GM23338 (cell line): ENCODE results near the gene FBXO33. TPM values are rescaled to one million over a fixed set of nuclear protein-coding genes. Genes with fewer than 3 reads are reported as not detected.

Experiments used
- ATAC-seq: fragments of 200-7000 bp; cut with Tn5 transposase; 3 replicates; pipeline ENCODE4 v1.9.1; 2020
- DNase-seq: peaks from one replicate; pipeline ENCODE4 v3.0.0-alpha.2; 2015; ENCODE audit warnings: low spot score
- H2AFZ ChIP-seq: fragments of 200-600 bp; sonication (generic); 2 replicates; pipeline ENCODE4 v1.8.0; 2016; ENCODE audit warnings: antibody characterized with exemption, mild to moderate bottlenecking, moderate library complexity
- H3F3A ChIP-seq: fragments of 200-600 bp; sonication (generic); replicated peaks from 2 replicates; pipeline ENCODE4 v1.8.0; 2017; ENCODE audit warnings: antibody characterized with exemption, mixed run types, low read depth
- H3K27ac ChIP-seq: fragments of 200-600 bp; sonication (generic); 2 replicates; pipeline ENCODE4 v1.6.1; 2016; ENCODE audit warnings: low read depth
- H3K27me3 ChIP-seq: fragments of 200-600 bp; sonication (generic); 2 replicates; pipeline ENCODE4 v1.8.0; 2016; ENCODE audit warnings: mild to moderate bottlenecking, mixed run types, moderate library complexity; ENCODE audit not compliant: insufficient read depth
- H3K36me3 ChIP-seq: fragments of 200-600 bp; sonication (generic); 2 replicates; pipeline ENCODE4 v1.8.0; 2016; ENCODE audit warnings: mild to moderate bottlenecking; ENCODE audit not compliant: insufficient read depth
- H3K4me1 ChIP-seq: fragments of 200-600 bp; sonication (generic); 2 replicates; pipeline ENCODE4 v1.8.0; 2016; ENCODE audit warnings: mild to moderate bottlenecking, moderate library complexity; ENCODE audit not compliant: insufficient read depth
- H3K4me2 ChIP-seq: fragments of 200-600 bp; sonication (generic); 2 replicates; pipeline ENCODE4 v1.7.1; 2017; ENCODE audit warnings: mixed run types
- H3K4me3 ChIP-seq: fragments of 200-600 bp; sonication (generic); 2 replicates; pipeline ENCODE4 v1.6.1; 2016; ENCODE audit warnings: mixed run types
- H3K79me2 ChIP-seq: fragments of 200-600 bp; sonication (generic); replicated peaks from 2 replicates; pipeline ENCODE4 v1.8.0; 2017; ENCODE audit warnings: mild to moderate bottlenecking; ENCODE audit not compliant: insufficient read depth
- H3K9me2 ChIP-seq: fragments of 200-600 bp; sonication (generic); 2 replicates; pipeline ENCODE4 v1.8.0; 2017; ENCODE audit not compliant: insufficient read depth
- H4K20me1 ChIP-seq: fragments of 200-600 bp; sonication (generic); replicated peaks from 2 replicates; pipeline ENCODE4 v1.8.0; 2017; ENCODE audit warnings: mild to moderate bottlenecking; ENCODE audit not compliant: insufficient read depth
- H3K27ac Mint-ChIP-seq: 2 replicates; pipeline ENCODE4 v1.8.0; 2020; ENCODE audit warnings: inconsistent platforms, mild to moderate bottlenecking, moderate library complexity, mixed read lengths
- H3K27me3 Mint-ChIP-seq: 3 replicates; pipeline ENCODE4 v1.8.0; 2022; ENCODE audit warnings: low read depth, mild to moderate bottlenecking, moderate library complexity, mixed read lengths, inconsistent platforms; ENCODE audit not compliant: insufficient read depth, poor library complexity
- H3K36me3 Mint-ChIP-seq: 3 replicates; pipeline ENCODE4 v1.8.0; 2021; ENCODE audit warnings: low read depth, mild to moderate bottlenecking, inconsistent platforms, moderate library complexity, mixed read lengths
- H3K4me1 Mint-ChIP-seq: 3 replicates; pipeline ENCODE4 v1.8.0; 2020; ENCODE audit warnings: mild to moderate bottlenecking, inconsistent platforms, mixed read lengths
- H3K4me3 Mint-ChIP-seq: 3 replicates; pipeline ENCODE4 v1.8.0; 2021; ENCODE audit warnings: moderate library complexity, mild to moderate bottlenecking, inconsistent platforms, mixed read lengths
- H3K9me3 Mint-ChIP-seq: 3 replicates; pipeline ENCODE4 v1.8.0; 2020; ENCODE audit warnings: moderate library complexity, mild to moderate bottlenecking, inconsistent platforms, mixed read lengths
- CREB1 ChIP-seq: fragments of 250-450 bp; sonication (Bioruptor Pico); IDR thresholded peaks from 2 replicates; pipeline ENCODE4 v1.5.0; 2020; ENCODE audit warnings: low read depth, mild to moderate bottlenecking, moderate library complexity
- EZH2 ChIP-seq: fragments of 200-600 bp; sonication (generic); IDR thresholded peaks from one replicate; pipeline ENCODE4 v1.8.0; 2017; ENCODE audit warnings: antibody characterized with exemption, mild to moderate bottlenecking, low read depth; ENCODE audit not compliant: unreplicated experiment
- EZH2phosphoT487 ChIP-seq: fragments of 200-600 bp; sonication (generic); IDR thresholded peaks from one replicate; pipeline ENCODE4 v1.8.1; 2018; ENCODE audit warnings: antibody characterized with exemption; ENCODE audit not compliant: unreplicated experiment
- JUNB ChIP-seq: IDR thresholded peaks from one replicate; pipeline ENCODE4 v1.6.1; 2016; ENCODE audit warnings: antibody characterized with exemption; ENCODE audit not compliant: unreplicated experiment
- NANOG ChIP-seq: IDR thresholded peaks from 2 replicates; pipeline ENCODE4 v1.6.1; 2016; ENCODE audit warnings: antibody characterized with exemption, borderline replicate concordance
- POLR2AphosphoS5 ChIP-seq: IDR thresholded peaks from 2 replicates; pipeline ENCODE4 v1.6.1; 2016; ENCODE audit warnings: antibody characterized with exemption, low read depth
- STAT1 ChIP-seq: IDR thresholded peaks from one replicate; pipeline ENCODE4 v1.6.1; 2016; ENCODE audit warnings: antibody characterized with exemption; ENCODE audit not compliant: unreplicated experiment
- ZNF114 ChIP-seq: fragments of 250-450 bp; sonication (Bioruptor Pico); IDR thresholded peaks from 2 replicates; pipeline ENCODE4 v1.5.0; 2020; ENCODE audit warnings: mild to moderate bottlenecking, moderate library complexity
- ZNF331 ChIP-seq: fragments of 250-450 bp; sonication (Bioruptor Pico); IDR thresholded peaks from 2 replicates; pipeline ENCODE4 v1.5.0; 2020; ENCODE audit warnings: low read depth, mild to moderate bottlenecking, moderate library complexity
- polyA plus RNA-seq: library from polyadenylated mRNA; unstranded; fragments of >200 nt; fragmentation: Nextera tagmentation; extraction: Ambion mirVana; gene quantifications from 2 replicates; pipeline ENCODE4 v1.2.1, GENCODE V29; 2016
- total RNA-seq: library from RNA; depleted of rRNA; stranded (reverse); fragments of >200 nt; shearing (Covaris generic); gene quantifications from 2 replicates; pipeline ENCODE4 v1.2.3, GENCODE V29; 2014
- TF ChIP-seq, protein P1 (sequence below): IDR thresholded peaks from one replicate; pipeline ENCODE4 v1.6.1; 2018; ENCODE audit warnings: antibody characterized with exemption; ENCODE audit not compliant: unreplicated experiment
- TF ChIP-seq, protein P2 (sequence below), 2 experiments: fragments of 200-600 bp in 1 of 2; sonication (generic) in 1 of 2; conservative IDR thresholded peaks; 2 replicates each; pipeline versions ENCODE4 v1.5.1 to v1.6.1; 2016 to 2017; ENCODE audit warnings: antibody characterized with exemption in 2 of 2, low read depth in 2 of 2, mild to moderate bottlenecking in 2 of 2, moderate library complexity in 1 of 2
- TF ChIP-seq, protein P3 (sequence below): IDR thresholded peaks from 2 replicates; pipeline ENCODE4 v1.6.1; 2016; ENCODE audit warnings: antibody characterized with exemption
- TF ChIP-seq, protein P4 (sequence below): fragments of 250-450 bp; sonication (Bioruptor Pico); IDR thresholded peaks from 2 replicates; pipeline ENCODE4 v1.5.0; 2020; ENCODE audit warnings: mild to moderate bottlenecking, moderate library complexity

FBXO33 gene
- total and polyA plus RNA-seq, 2 experiments from 2014 or later, result 6.7 to 13.1 TPM

DNA sequence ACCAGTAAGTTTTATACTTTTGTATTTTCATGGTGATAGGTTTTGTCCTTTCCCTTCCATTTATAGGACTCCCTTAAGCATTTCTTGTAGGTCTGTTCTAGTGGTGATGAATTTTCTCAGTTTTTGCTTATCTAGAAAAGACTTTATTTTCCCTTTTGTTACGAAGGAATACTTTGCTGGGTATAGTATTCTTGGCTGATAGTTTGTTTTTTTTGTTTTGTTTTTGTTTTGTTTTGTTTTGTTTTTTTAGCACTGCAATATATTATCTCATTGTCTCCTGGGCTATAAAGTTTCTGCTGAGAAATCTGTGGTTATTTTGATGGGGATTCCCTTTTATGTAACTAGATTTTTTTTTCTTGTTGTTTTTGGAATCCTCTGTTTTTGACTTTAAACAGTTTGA, 67.7 kb downstream of the FBXO33 start:
- H3K36me3 ChIP-seq, result peaks cover 4% of the 10 kb centered on the region; the same call in 1 of the 2 replicates
- peaks cover 30% of the 10 kb centered on the region for H3K36me3 Mint-ChIP-seq
- no peaks in the 10 kb centered on the region for H3K27me3 ChIP-seq
- H3K27me3 Mint-ChIP-seq, result peaks cover 7% of the 10 kb centered on the region
- H3K9me2 ChIP-seq, result no peaks in the 10 kb centered on the region
- peaks cover 21% of the 10 kb centered on the region for H3K9me3 Mint-ChIP-seq
- no peaks in the 10 kb centered on the region for H3F3A ChIP-seq
- DNase-seq (no peak), ATAC-seq (no peak)
- TF ChIP-seq JUNB (no peak), ZNF331 (CRISPR knock-in tag) (no peak), EZH2phosphoT487 (no peak), EZH2 (no peak), STAT1 (no peak), POLR2AphosphoS5 (no peak), CREB1 (CRISPR knock-in tag) (no peak), NANOG (no peak), ZNF114 (CRISPR knock-in tag) (no peak)
- TF ChIP-seq, protein P1, sequence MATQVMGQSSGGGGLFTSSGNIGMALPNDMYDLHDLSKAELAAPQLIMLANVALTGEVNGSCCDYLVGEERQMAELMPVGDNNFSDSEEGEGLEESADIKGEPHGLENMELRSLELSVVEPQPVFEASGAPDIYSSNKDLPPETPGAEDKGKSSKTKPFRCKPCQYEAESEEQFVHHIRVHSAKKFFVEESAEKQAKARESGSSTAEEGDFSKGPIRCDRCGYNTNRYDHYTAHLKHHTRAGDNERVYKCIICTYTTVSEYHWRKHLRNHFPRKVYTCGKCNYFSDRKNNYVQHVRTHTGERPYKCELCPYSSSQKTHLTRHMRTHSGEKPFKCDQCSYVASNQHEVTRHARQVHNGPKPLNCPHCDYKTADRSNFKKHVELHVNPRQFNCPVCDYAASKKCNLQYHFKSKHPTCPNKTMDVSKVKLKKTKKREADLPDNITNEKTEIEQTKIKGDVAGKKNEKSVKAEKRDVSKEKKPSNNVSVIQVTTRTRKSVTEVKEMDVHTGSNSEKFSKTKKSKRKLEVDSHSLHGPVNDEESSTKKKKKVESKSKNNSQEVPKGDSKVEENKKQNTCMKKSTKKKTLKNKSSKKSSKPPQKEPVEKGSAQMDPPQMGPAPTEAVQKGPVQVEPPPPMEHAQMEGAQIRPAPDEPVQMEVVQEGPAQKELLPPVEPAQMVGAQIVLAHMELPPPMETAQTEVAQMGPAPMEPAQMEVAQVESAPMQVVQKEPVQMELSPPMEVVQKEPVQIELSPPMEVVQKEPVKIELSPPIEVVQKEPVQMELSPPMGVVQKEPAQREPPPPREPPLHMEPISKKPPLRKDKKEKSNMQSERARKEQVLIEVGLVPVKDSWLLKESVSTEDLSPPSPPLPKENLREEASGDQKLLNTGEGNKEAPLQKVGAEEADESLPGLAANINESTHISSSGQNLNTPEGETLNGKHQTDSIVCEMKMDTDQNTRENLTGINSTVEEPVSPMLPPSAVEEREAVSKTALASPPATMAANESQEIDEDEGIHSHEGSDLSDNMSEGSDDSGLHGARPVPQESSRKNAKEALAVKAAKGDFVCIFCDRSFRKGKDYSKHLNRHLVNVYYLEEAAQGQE, result no peak
- TF ChIP-seq, protein P2, sequence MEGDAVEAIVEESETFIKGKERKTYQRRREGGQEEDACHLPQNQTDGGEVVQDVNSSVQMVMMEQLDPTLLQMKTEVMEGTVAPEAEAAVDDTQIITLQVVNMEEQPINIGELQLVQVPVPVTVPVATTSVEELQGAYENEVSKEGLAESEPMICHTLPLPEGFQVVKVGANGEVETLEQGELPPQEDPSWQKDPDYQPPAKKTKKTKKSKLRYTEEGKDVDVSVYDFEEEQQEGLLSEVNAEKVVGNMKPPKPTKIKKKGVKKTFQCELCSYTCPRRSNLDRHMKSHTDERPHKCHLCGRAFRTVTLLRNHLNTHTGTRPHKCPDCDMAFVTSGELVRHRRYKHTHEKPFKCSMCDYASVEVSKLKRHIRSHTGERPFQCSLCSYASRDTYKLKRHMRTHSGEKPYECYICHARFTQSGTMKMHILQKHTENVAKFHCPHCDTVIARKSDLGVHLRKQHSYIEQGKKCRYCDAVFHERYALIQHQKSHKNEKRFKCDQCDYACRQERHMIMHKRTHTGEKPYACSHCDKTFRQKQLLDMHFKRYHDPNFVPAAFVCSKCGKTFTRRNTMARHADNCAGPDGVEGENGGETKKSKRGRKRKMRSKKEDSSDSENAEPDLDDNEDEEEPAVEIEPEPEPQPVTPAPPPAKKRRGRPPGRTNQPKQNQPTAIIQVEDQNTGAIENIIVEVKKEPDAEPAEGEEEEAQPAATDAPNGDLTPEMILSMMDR (conservative IDR thresholded peaks at IDR 0.05; ENCODE audit: low read depth in 2 of 2), result no peak
- TF ChIP-seq, protein P3, sequence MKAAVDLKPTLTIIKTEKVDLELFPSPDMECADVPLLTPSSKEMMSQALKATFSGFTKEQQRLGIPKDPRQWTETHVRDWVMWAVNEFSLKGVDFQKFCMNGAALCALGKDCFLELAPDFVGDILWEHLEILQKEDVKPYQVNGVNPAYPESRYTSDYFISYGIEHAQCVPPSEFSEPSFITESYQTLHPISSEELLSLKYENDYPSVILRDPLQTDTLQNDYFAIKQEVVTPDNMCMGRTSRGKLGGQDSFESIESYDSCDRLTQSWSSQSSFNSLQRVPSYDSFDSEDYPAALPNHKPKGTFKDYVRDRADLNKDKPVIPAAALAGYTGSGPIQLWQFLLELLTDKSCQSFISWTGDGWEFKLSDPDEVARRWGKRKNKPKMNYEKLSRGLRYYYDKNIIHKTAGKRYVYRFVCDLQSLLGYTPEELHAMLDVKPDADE, result no peak
- TF ChIP-seq, protein P4, sequence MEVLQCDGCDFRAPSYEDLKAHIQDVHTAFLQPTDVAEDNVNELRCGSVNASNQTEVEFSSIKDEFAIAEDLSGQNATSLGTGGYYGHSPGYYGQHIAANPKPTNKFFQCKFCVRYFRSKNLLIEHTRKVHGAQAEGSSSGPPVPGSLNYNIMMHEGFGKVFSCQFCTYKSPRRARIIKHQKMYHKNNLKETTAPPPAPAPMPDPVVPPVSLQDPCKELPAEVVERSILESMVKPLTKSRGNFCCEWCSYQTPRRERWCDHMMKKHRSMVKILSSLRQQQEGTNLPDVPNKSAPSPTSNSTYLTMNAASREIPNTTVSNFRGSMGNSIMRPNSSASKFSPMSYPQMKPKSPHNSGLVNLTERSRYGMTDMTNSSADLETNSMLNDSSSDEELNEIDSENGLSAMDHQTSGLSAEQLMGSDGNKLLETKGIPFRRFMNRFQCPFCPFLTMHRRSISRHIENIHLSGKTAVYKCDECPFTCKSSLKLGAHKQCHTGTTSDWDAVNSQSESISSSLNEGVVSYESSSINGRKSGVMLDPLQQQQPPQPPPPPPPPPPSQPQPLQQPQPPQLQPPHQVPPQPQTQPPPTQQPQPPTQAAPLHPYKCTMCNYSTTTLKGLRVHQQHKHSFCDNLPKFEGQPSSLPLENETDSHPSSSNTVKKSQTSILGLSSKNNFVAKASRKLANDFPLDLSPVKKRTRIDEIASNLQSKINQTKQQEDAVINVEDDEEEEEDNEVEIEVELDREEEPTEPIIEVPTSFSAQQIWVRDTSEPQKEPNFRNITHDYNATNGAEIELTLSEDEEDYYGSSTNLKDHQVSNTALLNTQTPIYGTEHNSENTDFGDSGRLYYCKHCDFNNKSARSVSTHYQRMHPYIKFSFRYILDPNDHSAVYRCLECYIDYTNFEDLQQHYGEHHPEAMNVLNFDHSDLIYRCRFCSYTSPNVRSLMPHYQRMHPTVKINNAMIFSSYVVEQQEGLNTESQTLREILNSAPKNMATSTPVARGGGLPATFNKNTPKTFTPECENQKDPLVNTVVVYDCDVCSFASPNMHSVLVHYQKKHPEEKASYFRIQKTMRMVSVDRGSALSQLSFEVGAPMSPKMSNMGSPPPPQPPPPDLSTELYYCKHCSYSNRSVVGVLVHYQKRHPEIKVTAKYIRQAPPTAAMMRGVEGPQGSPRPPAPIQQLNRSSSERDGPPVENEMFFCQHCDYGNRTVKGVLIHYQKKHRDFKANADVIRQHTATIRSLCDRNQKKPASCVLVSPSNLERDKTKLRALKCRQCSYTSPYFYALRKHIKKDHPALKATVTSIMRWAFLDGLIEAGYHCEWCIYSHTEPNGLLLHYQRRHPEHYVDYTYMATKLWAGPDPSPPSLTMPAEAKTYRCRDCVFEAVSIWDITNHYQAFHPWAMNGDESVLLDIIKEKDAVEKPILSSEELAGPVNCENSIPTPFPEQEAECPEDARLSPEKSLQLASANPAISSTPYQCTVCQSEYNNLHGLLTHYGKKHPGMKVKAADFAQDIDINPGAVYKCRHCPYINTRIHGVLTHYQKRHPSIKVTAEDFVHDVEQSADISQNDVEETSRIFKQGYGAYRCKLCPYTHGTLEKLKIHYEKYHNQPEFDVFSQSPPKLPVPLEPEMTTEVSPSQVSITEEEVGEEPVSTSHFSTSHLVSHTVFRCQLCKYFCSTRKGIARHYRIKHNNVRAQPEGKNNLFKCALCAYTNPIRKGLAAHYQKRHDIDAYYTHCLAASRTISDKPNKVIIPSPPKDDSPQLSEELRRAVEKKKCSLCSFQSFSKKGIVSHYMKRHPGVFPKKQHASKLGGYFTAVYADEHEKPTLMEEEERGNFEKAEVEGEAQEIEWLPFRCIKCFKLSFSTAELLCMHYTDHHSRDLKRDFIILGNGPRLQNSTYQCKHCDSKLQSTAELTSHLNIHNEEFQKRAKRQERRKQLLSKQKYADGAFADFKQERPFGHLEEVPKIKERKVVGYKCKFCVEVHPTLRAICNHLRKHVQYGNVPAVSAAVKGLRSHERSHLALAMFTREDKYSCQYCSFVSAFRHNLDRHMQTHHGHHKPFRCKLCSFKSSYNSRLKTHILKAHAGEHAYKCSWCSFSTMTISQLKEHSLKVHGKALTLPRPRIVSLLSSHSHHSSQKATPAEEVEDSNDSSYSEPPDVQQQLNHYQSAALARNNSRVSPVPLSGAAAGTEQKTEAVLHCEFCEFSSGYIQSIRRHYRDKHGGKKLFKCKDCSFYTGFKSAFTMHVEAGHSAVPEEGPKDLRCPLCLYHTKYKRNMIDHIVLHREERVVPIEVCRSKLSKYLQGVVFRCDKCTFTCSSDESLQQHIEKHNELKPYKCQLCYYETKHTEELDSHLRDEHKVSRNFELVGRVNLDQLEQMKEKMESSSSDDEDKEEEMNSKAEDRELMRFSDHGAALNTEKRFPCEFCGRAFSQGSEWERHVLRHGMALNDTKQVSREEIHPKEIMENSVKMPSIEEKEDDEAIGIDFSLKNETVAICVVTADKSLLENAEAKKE, result no peak
- no peak overlapping the region for H2AFZ ChIP-seq
- H3K4me3 ChIP-seq, result no peak overlapping the region
- H4K20me1 ChIP-seq, result no peaks in the 10 kb centered on the region
- no peak overlapping the region for H3K4me3 Mint-ChIP-seq
- H3K4me1 ChIP-seq, result peaks cover 14% of the 10 kb centered on the region
- peaks cover 34% of the 10 kb centered on the region for H3K4me1 Mint-ChIP-seq
- H3K4me2 ChIP-seq, result no peak overlapping the region
- no peaks in the 10 kb centered on the region for H3K79me2 ChIP-seq
- H3K27ac Mint-ChIP-seq, result no peak overlapping the region
- no peak overlapping the region for H3K27ac ChIP-seq
